DMS53 treated with DMSO at 0.1 percent for 48 hours (cell line): ENCODE data around the gene MARVELD3.
"Not testable (repeated sequence)": the region's sequence is repeated elsewhere in the genome, so short reads cannot be mapped to it uniquely, and the experiment has no call there.

Experiments
- DNase-seq: peaks from one replicate; lab custom pipeline; 2025; ENCODE audit not compliant: unreplicated experiment; lab: John Stamatoyannopoulos, UW

The MARVELD3 gene

GRCh38 chr16:71669926-71670536 is 44.0 kb downstream of the MARVELD3 start:
- no peak for DNase-seq

- no peak for DNase-seq
Measured at GRCh38 chr16:71670537-71670936, 44.6 kb downstream of the MARVELD3 start.

- no peak for DNase-seq
Measured at GRCh38 chr16:71671165-71671564, 45.2 kb downstream of the MARVELD3 start.

GRCh38 chr16:71672125-71672524 is 46.1 kb downstream of the MARVELD3 start:
- DNase-seq: no peak

- no peak for DNase-seq
Measured at GRCh38 chr16:71672803-71673581, 47.0 kb downstream of the MARVELD3 start.

GRCh38 chr16:71673582-71673973 is 47.6 kb downstream of the MARVELD3 start:
- DNase-seq: no peak

GRCh38 chr16:71674229-71674628 is 48.2 kb downstream of the MARVELD3 start:
- no peak for DNase-seq

GRCh38 chr16:71675380-71675779 is 49.4 kb downstream of the MARVELD3 start:
- no peak for DNase-seq

- DNase-seq: no peak
Measured at GRCh38 chr16:71676236-71676635, 50.3 kb downstream of the MARVELD3 start.

- no peak for DNase-seq
Measured at GRCh38 chr16:71681360-71681759, 55.4 kb downstream of the MARVELD3 start.

- not testable (repeated sequence) for DNase-seq
Measured at GRCh38 chr16:71684280-71684679, 58.3 kb downstream of the MARVELD3 start.
